H54 (cell line): ENCODE data around the gene DDRGK1.
"Not testable (repeated sequence)": the region's sequence is repeated elsewhere in the genome, so short reads cannot be mapped to it uniquely, and the experiment has no call there.

Source experiments
- DNase-seq: peaks from one replicate; pipeline ENCODE4 v3.0.0; 2011; ENCODE audit warnings: low spot score, mixed read lengths; ENCODE audit not compliant: insufficient read length
- FAIRE-seq: peaks from 3 replicates; lab custom pipeline; 2011; peaks lifted over from hg19 to GRCh38; lab: Jason Lieb, UNC
- POLR2A ChIP-seq: IDR thresholded peaks from 2 replicates; pipeline ENCODE4 v1.6.1; 2011; ENCODE audit warnings: low read depth, mild to moderate bottlenecking, low read length

The DDRGK1 gene

DNA sequence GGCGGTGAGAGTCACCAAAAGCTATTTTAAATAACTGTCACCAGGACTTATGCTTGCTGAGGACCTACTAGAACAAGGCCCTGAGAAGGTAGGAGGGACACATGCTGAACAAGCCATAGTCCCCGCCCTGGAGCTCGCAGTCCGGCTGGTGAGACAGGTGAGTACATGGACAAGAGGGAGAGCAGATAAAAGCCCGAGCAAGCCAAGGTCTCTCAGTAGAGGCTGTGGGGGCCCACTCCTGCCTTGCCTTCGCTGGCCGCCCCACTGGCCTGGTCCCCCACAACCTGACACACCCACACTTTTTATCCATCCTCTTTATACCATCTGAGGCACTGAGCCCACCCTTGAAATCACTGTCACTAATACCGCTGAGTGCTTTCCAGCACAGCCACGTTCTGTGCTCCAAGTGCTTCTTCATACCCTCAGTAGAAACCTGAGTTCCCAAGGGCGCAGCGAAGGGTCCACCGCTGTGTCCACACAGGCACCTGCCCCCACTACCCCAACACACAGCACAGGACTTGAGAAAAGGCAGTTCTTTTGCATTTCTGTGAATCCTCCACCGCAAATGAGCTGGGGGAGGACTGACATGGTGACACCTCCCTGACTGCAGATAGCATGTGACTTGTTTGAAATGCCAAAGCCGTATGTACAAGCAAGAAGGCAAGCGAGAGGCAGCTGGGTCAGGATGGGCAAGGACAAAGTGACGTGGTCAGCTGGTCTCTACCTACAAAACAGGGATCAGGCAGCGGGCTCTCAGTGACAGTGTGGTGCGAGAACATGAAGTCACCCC lies 12.1 kb downstream of the DDRGK1 start:
- no peak for TF ChIP-seq POLR2A
- DNase-seq = no peak
- FAIRE-seq = no peak

- DNase-seq (no peak), FAIRE-seq (no peak)
- no peak for TF ChIP-seq POLR2A
Observed at GRCh38 chr20:3190681-3191111, 13.8 kb downstream of the DDRGK1 start.

- DNase-seq (no peak), FAIRE-seq (no peak)
- TF ChIP-seq POLR2A = no peak
Observed at GRCh38 chr20:3189561-3190131, 14.8 kb downstream of the DDRGK1 start.

- DNase-seq (no peak), FAIRE-seq (no peak)
- no peak for TF ChIP-seq POLR2A
Observed at GRCh38 chr20:3188823-3189413, 15.6 kb downstream of the DDRGK1 start.

DNA sequence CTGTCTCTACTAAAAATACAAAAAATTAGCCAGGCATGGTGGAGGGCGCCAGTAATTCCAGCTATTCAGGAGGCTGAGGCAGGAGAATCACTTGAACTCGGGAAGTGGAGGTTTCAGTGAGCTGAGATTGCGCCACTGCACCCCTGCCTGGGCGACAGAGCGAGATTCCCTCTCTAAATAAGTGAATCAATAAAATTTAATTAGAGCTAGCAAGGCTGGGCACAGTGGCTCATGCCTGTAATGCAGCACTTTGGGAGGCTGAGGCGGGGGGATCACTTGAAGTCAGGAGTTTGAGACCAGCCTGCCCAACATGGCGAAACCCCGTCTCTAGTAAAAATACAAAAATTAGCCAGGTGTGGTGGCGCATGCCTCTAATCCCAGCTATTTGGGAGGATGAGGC lies 16.6 kb downstream of the DDRGK1 start:
- DNase-seq, FAIRE-seq: not testable (repeated sequence)

DNA sequence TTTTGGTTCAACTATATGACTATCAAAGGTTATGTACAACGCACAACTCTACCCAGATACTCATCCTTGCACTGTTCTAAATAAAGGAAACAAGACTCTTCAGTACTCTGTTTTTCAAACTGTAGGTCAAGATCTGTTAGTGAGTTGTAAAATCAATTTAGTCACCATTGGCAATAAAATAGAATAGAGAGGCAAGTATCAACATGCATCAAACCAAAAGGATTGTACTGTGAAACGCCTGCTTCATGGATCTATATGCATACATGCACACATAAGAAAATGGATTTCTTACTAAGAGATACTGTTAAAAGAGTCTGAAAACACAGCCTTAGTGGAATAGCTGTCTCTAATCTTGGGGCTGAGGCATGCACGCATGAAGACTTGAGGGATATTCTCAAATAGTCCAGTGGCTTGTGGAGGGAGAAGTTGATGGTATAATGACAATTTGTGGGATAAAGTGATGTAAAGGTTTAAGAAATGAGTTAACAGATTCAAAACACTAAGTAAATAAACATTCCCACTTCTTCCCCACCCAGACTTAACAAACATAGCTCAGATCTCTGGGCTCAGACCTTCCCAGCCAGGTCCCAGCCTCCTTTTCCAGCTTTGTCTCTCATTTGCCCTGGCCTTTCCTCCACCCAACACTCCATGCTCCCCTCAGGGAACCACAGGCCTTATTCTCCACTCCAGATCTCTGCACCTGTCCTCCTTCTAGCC lies 20.4 kb downstream of the DDRGK1 start:
- FAIRE-seq (no peak), DNase-seq (no peak)
- no peak for TF ChIP-seq POLR2A

- not testable (repeated sequence) for FAIRE-seq, DNase-seq
Observed at GRCh38 chr20:3182429-3182828, 22.1 kb downstream of the DDRGK1 start.

DNA sequence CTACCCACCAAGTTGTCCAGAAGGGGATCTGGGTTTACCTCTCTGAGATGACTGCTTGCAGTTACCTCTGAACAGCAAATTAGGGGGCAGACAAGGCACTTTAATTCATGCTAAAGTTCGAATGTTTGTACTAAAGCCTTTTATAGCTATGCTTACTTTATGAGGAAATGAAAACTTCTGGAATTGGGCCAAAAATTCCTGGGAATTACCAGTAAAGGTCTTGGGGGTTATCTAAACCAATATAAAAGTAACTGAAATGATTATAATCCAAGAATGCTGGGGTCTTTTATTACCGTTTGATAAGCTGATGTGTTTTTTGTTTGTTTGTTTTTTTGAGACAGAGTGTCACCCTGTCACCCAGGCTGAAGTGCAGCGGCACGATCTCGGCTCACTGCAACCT lies 23.2 kb downstream of the DDRGK1 start:
- no peak for DNase-seq
- FAIRE-seq = no peak
- TF ChIP-seq POLR2A = no peak

DNA sequence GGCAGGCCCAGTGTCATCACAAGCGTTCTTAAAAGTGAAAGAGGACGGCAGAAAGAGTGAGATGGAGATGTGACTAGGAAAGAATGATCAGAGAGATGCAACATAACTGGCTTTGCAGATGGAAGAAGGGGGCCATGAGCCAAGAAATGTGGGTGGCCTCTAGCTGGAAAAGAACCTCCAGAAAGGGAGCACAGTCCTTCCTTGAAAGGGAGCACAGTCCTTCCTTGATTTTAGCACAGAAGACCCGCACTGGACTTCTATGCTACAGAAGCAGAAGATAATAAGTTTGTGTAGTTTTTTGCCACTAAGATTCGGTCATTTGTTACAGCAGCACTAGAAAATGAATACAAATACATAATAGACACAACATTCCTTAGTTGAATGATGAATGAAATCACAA lies 24.2 kb downstream of the DDRGK1 start:
- DNase-seq (no peak), FAIRE-seq (no peak)
- no peak for TF ChIP-seq POLR2A

GRCh38 chr20:3177746-3178485 lies 26.6 kb downstream of the DDRGK1 start:
- TF ChIP-seq POLR2A = no peak
- no peak for FAIRE-seq

DNA sequence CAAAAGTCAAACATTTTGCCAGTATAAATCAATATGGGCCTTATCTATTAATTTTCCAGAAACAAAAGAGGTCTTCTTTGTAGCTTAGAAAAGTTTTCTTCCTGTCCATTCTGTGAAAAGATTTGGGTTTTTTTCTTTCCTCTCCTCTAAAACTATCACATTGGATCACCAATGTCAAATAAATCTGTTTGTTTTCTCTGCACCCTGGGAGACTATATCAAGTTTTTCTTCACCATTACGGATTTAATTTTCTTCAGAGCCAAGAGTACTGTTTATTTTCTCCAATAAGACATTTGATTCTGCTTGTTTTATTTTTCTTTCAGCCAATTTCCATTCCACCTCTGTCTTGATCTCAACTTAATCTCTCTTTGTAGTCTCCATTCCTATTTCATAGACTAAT lies 29.2 kb downstream of the DDRGK1 start:
- no peak for TF ChIP-seq POLR2A
- FAIRE-seq = no peak
- no peak for DNase-seq

More at GRCh38 chr20:3177746-3178485, 26.6 kb downstream of the DDRGK1 start:
- DNase-seq = no peak

GRCh38 chr20:3174442-3175261 lies 29.8 kb downstream of the DDRGK1 start:
- no peak for FAIRE-seq
- no peak for DNase-seq

More at GRCh38 chr20:3174442-3175261, 29.8 kb downstream of the DDRGK1 start:
- no peak for TF ChIP-seq POLR2A
